H9 (cell line): ENCODE measurements around the gene CHMP4B. TPM values are rescaled to one million over a fixed set of nuclear protein-coding genes. Genes with fewer than 3 reads are reported as not detected.

ENCODE experiments used
- DNase-seq: peaks from one replicate; pipeline ENCODE4 v3.0.0-alpha.2; 2017
- H2AFZ ChIP-seq: one replicate; pipeline ENCODE4 v1.6.1; 2013; ENCODE audit warnings: mild to moderate bottlenecking, low read length, control low read depth, moderate library complexity
- H2AK5ac ChIP-seq: 2 replicates; pipeline ENCODE4 v1.6.1; 2013; ENCODE audit warnings: low read length, control low read depth, mixed read lengths; ENCODE audit not compliant: insufficient read length
- H2BK120ac ChIP-seq: one replicate; pipeline ENCODE4 v1.6.1; 2013; ENCODE audit warnings: low read depth, mild to moderate bottlenecking, low read length, control low read depth, inconsistent platforms; ENCODE audit not compliant: poor library complexity, severe bottlenecking
- H2BK12ac ChIP-seq: 2 replicates; pipeline ENCODE4 v1.6.1; 2013; ENCODE audit warnings: low read length, control low read depth, mixed read lengths, low read depth; ENCODE audit not compliant: insufficient read length
- H2BK15ac ChIP-seq: 2 replicates; pipeline ENCODE4 v1.6.1; 2013; ENCODE audit warnings: low read depth, low read length, control low read depth
- H2BK20ac ChIP-seq: one replicate; pipeline ENCODE4 v1.6.1; 2013; ENCODE audit warnings: low read depth, mild to moderate bottlenecking, low read length, control low read depth, inconsistent platforms; ENCODE audit not compliant: poor library complexity, severe bottlenecking
- H2BK5ac ChIP-seq: 2 replicates; pipeline ENCODE4 v1.6.1; 2013; ENCODE audit warnings: low read length, control low read depth, mixed read lengths; ENCODE audit not compliant: insufficient read length
- H3K14ac ChIP-seq: 2 replicates; pipeline ENCODE4 v1.6.1; 2013; ENCODE audit warnings: low read length, control low read depth; ENCODE audit not compliant: insufficient read depth
- H3K18ac ChIP-seq: 2 replicates; pipeline ENCODE4 v1.6.1; 2013; ENCODE audit warnings: low read depth, mild to moderate bottlenecking, mixed read lengths, low read length, control low read depth; ENCODE audit not compliant: insufficient read length
- H3K23ac ChIP-seq: 2 replicates; pipeline ENCODE4 v1.6.1; 2013; ENCODE audit warnings: low read length, control low read depth, mixed read lengths, low read depth; ENCODE audit not compliant: insufficient read length
- H3K23me2 ChIP-seq: 2 replicates; pipeline ENCODE4 v1.6.1; 2013; ENCODE audit warnings: low read depth, mild to moderate bottlenecking, mixed read lengths, low read length, control low read depth; ENCODE audit not compliant: insufficient read length, poor library complexity, severe bottlenecking
- H3K27ac ChIP-seq: 2 replicates; pipeline ENCODE4 v1.5.1; 2013; ENCODE audit warnings: low read length, control low read depth, mixed read lengths, low read depth; ENCODE audit not compliant: insufficient read length
- H3K27me3 ChIP-seq: 2 replicates; pipeline ENCODE4 v1.6.1; 2013; ENCODE audit warnings: low read length, control low read depth, inconsistent platforms; ENCODE audit not compliant: insufficient read depth
- H3K4ac ChIP-seq: 2 replicates; pipeline ENCODE4 v1.6.1; 2013; ENCODE audit warnings: low read depth, mild to moderate bottlenecking, control low read depth, inconsistent platforms, low read length, moderate library complexity
- H3K4me1 ChIP-seq: 2 replicates; pipeline ENCODE4 v1.6.1; 2013; ENCODE audit warnings: low read length, control low read depth, inconsistent platforms; ENCODE audit not compliant: insufficient read depth
- H3K4me2 ChIP-seq: 2 replicates; pipeline ENCODE4 v1.6.1; 2013; ENCODE audit warnings: low read length, control low read depth, mixed read lengths; ENCODE audit not compliant: insufficient read length, insufficient read depth
- H3K56ac ChIP-seq: 2 replicates; pipeline ENCODE4 v1.6.1; 2013; ENCODE audit warnings: low read depth, mild to moderate bottlenecking, mixed read lengths, low read length, control low read depth; ENCODE audit not compliant: insufficient read length
- H3K79me1 ChIP-seq: 2 replicates; pipeline ENCODE4 v1.6.1; 2013; ENCODE audit warnings: low read depth, mild to moderate bottlenecking, moderate library complexity, low read length, control low read depth, inconsistent platforms; ENCODE audit not compliant: insufficient read depth, poor library complexity, severe bottlenecking
- H3K79me2 ChIP-seq: 2 replicates; pipeline ENCODE4 v1.6.1; 2013; ENCODE audit warnings: low read length, control low read depth, inconsistent platforms; ENCODE audit not compliant: insufficient read depth
- H3K9ac ChIP-seq: 2 replicates; pipeline ENCODE4 v1.6.1; 2013; ENCODE audit warnings: low read length, control low read depth, mixed read lengths; ENCODE audit not compliant: insufficient read length; ENCODE audit errors: extremely low read depth
- H3K9me3 ChIP-seq: one replicate; pipeline ENCODE4 v1.6.1; 2013; ENCODE audit warnings: low read depth, low read length, inconsistent platforms; ENCODE audit not compliant: control insufficient read depth
- H3T11ph ChIP-seq: one replicate; pipeline ENCODE4 v1.6.1; 2013; ENCODE audit warnings: mild to moderate bottlenecking, low read length, control low read depth, inconsistent platforms
- H4K20me1 ChIP-seq: one replicate; pipeline ENCODE4 v1.6.1; 2013; ENCODE audit not compliant: control insufficient read depth, insufficient read length, insufficient read depth
- H4K5ac ChIP-seq: 2 replicates; pipeline ENCODE4 v1.6.1; 2013; ENCODE audit warnings: low read depth, mild to moderate bottlenecking, mixed read lengths, low read length, control low read depth; ENCODE audit not compliant: insufficient read length
- H4K8ac ChIP-seq: replicated peaks from 2 replicates; pipeline ENCODE4 v1.6.1; 2013; ENCODE audit warnings: low read length, control low read depth, mixed read lengths, low read depth; ENCODE audit not compliant: insufficient read length
- H4K91ac ChIP-seq: 2 replicates; pipeline ENCODE4 v1.6.1; 2013; ENCODE audit warnings: low read depth, mild to moderate bottlenecking, moderate library complexity, mixed read lengths, low read length, control low read depth; ENCODE audit not compliant: insufficient read length
- H3K27ac Mint-ChIP-seq, 3 experiments: 2 replicates in 2 of 3; 3 replicates in 1 of 3; pipeline ENCODE4 v1.8.0; 2020 to 2021; ENCODE audit warnings: mixed read lengths in 3 of 3, mild to moderate bottlenecking in 1 of 3, moderate library complexity in 1 of 3
- H3K27me3 Mint-ChIP-seq: 2 replicates; pipeline ENCODE4 v1.8.0; 2021; ENCODE audit warnings: low read depth, mild to moderate bottlenecking, moderate library complexity, mixed read lengths
- H3K36me3 Mint-ChIP-seq, 3 experiments: 2 replicates in 2 of 3; 3 replicates in 1 of 3; pipeline ENCODE4 v1.8.0; 2020 to 2021; ENCODE audit warnings: low read depth in 3 of 3, mixed read lengths in 3 of 3; ENCODE audit not compliant: insufficient read depth in 1 of 3
- H3K4me1 Mint-ChIP-seq, 2 experiments: 2 replicates each; pipeline ENCODE4 v1.8.0; 2020; ENCODE audit warnings: mixed read lengths in 2 of 2
- H3K4me3 Mint-ChIP-seq, 2 experiments: 2 replicates in 1 of 2; 3 replicates in 1 of 2; pipeline ENCODE4 v1.8.0; 2020 to 2021; ENCODE audit warnings: mild to moderate bottlenecking in 2 of 2, mixed read lengths in 2 of 2, moderate library complexity in 1 of 2
- H3K9me3 Mint-ChIP-seq, 2 experiments: 2 replicates in 1 of 2; 3 replicates in 1 of 2; pipeline ENCODE4 v1.8.0; 2020; ENCODE audit warnings: mild to moderate bottlenecking in 2 of 2, mixed read lengths in 2 of 2, moderate library complexity in 1 of 2
- CTCF ChIP-seq: fragments of 200-600 bp; sonication (generic); conservative IDR thresholded peaks from 3 replicates; pipeline ENCODE4 v1.8.0; 2021; ENCODE audit warnings: antibody characterized with exemption, mild to moderate bottlenecking
- WGBS: extraction: QIAGEN DNeasy Blood & Tissue Kit; methylation state at CpG from one replicate; pipeline ENCODE4 v1.1.7; 2013; ENCODE audit warnings: missing lambda C conversion rate, low lambda C conversion rate, mixed read lengths; ENCODE audit not compliant: insufficient read length; ENCODE audit errors: extremely low coverage; 5-methylcytosine and 5-hydroxymethylcytosine counted together
- total RNA-seq: library from RNA; stranded (reverse); gene quantifications from 2 replicates; pipeline ENCODE4 v1.2.1, GENCODE V29; 2021

CHMP4B gene
- total RNA-seq, 1 experiment from 2014 or later: 94.9 TPM

GRCh38 chr20:33773412-33774089 is 37.6 kb upstream of the CHMP4B start:
- Histone ChIP-seq H3K9ac (no peak overlapping the region), H3K23me2 (no peaks in the 10 kb centered on the region), H3K18ac (no peak overlapping the region), H2BK120ac (no peak overlapping the region), H4K91ac (no peak overlapping the region), H4K8ac (no peak overlapping the region), H3K9me3 (no peaks in the 10 kb centered on the region), H3T11ph (no peak overlapping the region), H2BK20ac (no peak overlapping the region), H3K79me2 (no peaks in the 10 kb centered on the region), H4K20me1 (no peaks in the 10 kb centered on the region), H2BK5ac (no peak overlapping the region), H3K79me1 (no peaks in the 10 kb centered on the region), H2BK12ac (no peak overlapping the region), H3K4me2 (no peak overlapping the region), H2AFZ (no peak overlapping the region), H4K5ac (no peak overlapping the region), H3K14ac (no peak overlapping the region), H2BK15ac (no peak overlapping the region), H2AK5ac (no peak overlapping the region), H3K27ac (no peak overlapping the region), H3K27me3 (no peaks in the 10 kb centered on the region), H3K56ac (no peak overlapping the region), H3K23ac (no peak overlapping the region), H3K4ac (no peak overlapping the region), H3K4me1 (no peaks in the 10 kb centered on the region)
- H3K9me3 Mint-ChIP-seq: no peaks in the 10 kb centered on the region
- no peak for TF ChIP-seq CTCF
- H3K27me3 Mint-ChIP-seq: no peaks in the 10 kb centered on the region
- no CpG with 5 or more reads among the region's 2 CpGs for WGBS
- H3K36me3 Mint-ChIP-seq: peaks cover 0 to 12% (median 0%) of the 10 kb centered on the region in 3 experiments; a peak in 3 of 7 replicates
- H3K4me3 Mint-ChIP-seq: no peak overlapping the region
- no peak overlapping the region for H3K27ac Mint-ChIP-seq
- DNase-seq: no peak
- H3K4me1 Mint-ChIP-seq: peaks cover 0 to 6% of the 10 kb centered on the region in 2 experiments; a peak in 1 of 4 replicates
